ENCODE results near the gene PLEKHO1.

PLEKHO1 gene

DNA sequence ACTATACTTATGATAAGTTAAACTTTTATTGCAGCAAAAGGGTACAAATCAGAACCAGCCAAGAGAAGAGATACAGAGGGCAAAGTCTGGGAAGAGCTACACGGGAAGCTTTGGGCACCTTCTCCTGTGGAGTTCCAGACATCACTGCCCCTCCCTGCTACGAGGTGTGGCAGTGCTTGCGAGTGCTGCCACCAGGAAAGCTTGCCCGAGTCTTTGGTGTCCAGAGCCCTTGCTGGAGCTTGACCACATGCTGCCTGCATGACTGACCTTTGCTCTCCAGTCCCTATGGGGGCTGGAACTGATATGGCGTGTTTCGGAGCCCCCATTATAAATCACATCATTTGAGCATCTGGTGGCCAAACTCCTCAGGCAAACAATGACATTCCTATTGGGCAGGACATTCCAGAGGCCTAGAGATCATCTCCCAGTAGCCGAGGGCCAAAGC lies 23.4 kb downstream of the PLEKHO1 start:
- no peak overlapping the region for H3K4me3 ChIP-seq (ENCODE audit: control insufficient read depth, low read depth, low read length)
- DNase-seq (ENCODE audit: low read depth), result no peak
- TF ChIP-seq, protein P1, sequence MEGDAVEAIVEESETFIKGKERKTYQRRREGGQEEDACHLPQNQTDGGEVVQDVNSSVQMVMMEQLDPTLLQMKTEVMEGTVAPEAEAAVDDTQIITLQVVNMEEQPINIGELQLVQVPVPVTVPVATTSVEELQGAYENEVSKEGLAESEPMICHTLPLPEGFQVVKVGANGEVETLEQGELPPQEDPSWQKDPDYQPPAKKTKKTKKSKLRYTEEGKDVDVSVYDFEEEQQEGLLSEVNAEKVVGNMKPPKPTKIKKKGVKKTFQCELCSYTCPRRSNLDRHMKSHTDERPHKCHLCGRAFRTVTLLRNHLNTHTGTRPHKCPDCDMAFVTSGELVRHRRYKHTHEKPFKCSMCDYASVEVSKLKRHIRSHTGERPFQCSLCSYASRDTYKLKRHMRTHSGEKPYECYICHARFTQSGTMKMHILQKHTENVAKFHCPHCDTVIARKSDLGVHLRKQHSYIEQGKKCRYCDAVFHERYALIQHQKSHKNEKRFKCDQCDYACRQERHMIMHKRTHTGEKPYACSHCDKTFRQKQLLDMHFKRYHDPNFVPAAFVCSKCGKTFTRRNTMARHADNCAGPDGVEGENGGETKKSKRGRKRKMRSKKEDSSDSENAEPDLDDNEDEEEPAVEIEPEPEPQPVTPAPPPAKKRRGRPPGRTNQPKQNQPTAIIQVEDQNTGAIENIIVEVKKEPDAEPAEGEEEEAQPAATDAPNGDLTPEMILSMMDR (IDR thresholded peaks at IDR 0.05; ENCODE audit: control insufficient read depth, insufficient read depth, low read depth, low read length, missing control alignments), result no peak

DNA sequence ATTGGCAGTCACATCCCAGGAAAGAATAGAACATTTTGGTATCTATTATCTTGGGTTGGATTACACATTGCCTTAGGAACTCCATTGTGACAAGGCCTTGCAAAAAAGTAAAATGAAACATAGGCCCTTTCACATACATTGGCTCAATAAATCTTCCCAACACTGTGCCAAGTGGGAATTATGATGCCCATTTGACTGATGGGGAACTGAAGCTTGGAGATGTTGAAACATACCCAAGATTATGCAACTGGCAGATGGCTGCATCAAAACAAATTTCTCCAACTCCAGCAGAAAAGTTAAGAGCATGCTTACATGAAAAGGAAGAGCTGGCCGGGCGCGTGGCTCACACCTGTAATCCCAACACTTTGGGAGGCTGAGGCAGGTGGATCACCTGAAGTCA lies 26.9 kb downstream of the PLEKHO1 start:
- TF ChIP-seq, protein P1 (IDR thresholded peaks at IDR 0.05; ENCODE audit: control insufficient read depth, insufficient read depth, low read depth, low read length, missing control alignments), result no peak
- no peak overlapping the region for H3K4me3 ChIP-seq (ENCODE audit: control insufficient read depth, low read depth, low read length)
- no peak for DNase-seq (ENCODE audit: low read depth)

DNA sequence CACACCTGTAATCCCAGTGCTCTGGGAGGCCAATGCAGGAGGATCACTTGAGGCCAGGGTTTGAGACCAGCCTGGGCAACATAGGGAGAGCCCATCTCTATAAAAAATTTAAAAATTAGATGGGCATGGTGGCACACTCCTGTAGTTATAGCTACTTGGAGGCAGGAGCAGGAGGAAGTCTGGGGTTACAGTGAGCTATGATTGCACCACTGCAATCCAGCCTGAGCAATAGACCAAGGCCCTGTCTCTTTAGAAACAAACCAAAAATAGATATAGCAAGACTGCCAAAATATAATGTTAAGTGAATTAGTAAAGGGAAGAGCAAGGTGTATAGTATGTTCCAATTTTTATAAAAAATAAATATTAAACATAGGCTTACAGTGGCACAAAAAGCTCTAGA lies 28.8 kb downstream of the PLEKHO1 start:
- no peak for DNase-seq (ENCODE audit: low read depth)
- TF ChIP-seq, protein P1 (IDR thresholded peaks at IDR 0.05; ENCODE audit: control insufficient read depth, insufficient read depth, low read depth, low read length, missing control alignments), result no peak
- no peak overlapping the region for H3K4me3 ChIP-seq (ENCODE audit: control insufficient read depth, low read depth, low read length)

DNA sequence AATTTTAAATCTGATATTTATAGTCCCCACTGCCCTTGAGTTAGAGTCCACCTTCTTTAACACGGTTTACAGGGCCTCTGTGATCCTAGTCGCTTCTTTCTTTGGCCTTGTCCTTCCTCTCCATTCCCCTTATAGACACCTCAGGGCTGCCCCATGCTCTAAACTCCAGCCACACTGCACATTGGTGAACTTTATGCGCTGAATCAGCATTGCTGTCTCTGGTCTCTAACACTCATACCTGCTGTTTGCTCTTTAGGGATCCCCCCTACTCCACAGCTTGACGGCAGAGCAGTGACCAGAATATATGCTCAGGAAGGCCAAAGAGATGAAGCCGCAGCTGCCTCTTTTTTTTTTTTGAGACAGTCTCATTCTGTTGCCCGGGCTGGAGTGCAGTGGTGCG lies 30.2 kb downstream of the PLEKHO1 start:
- TF ChIP-seq, protein P1 (IDR thresholded peaks at IDR 0.05; ENCODE audit: control insufficient read depth, insufficient read depth, low read depth, low read length, missing control alignments), result no peak
- H3K4me3 ChIP-seq (ENCODE audit: control insufficient read depth, low read depth, low read length), result no peak overlapping the region
- DNase-seq (ENCODE audit: low read depth), result no peak

DNA sequence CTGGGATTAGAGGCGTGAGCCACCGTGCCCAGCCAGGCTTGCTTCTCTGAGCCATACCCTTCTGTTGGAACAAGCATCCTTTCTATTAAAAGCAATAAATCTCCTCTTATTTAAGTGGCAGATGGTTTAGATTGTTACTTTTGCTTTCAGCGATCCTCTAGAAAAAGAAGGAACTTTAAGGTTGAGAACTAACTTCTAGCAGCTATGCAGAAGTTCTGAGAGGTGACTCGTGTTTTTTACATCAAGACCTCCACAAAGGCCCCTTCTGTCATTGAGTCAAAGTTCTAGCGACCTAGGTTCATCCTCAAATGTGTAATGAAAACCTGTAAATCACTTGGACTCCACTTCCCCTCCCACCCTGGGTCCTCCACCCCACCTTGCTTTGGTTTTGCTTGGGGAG lies 30.8 kb downstream of the PLEKHO1 start:
- DNase-seq (ENCODE audit: low read depth), result no peak
- no peak overlapping the region for H3K4me3 ChIP-seq (ENCODE audit: control insufficient read depth, low read depth, low read length)
- TF ChIP-seq, protein P1 (IDR thresholded peaks at IDR 0.05; ENCODE audit: control insufficient read depth, insufficient read depth, low read depth, low read length, missing control alignments), result no peak

DNA sequence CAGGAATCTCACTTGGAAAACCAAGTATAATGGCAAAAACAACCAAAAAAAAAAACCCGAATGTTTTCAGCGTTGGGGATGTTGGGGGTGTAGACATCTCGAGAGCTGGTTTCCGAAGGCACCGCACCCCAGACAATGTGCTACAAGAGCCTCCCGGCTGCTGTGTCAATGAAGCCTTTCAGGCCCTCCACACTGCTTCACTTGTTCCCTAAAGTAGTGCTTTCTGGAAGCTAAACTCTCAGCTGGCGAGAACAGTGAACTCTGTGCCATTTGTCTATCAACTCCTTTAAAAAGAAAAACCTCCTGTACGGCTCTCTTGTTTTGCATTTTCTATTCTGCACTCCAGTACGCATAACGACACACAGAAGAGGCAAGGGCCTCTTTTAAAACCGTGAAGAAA lies 32.5 kb downstream of the PLEKHO1 start:
- H3K4me3 ChIP-seq (ENCODE audit: control insufficient read depth, low read depth, low read length), result no peak overlapping the region
- no peak for DNase-seq (ENCODE audit: low read depth)
- TF ChIP-seq, protein P1 (IDR thresholded peaks at IDR 0.05; ENCODE audit: control insufficient read depth, insufficient read depth, low read depth, low read length, missing control alignments), result no peak

DNA sequence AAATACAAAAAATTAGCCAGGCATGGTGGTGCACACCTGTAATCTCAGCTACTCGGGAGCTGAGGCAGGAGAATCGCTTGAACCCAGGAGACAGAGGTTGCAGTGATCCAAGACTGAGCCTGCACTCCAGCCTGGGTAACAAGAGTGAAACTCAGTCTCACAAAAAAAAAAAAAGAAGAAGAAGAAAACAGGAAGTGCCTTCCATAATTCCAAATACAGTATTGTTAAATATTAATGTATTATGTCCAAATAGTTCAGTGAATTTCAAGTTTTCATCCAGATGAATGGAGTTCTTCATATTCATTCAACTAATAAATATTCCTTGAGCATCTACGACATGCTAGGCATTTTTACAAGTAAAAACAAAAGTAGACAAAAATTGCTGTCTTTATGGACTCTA lies 33.3 kb downstream of the PLEKHO1 start:
- DNase-seq (ENCODE audit: low read depth), result no peak
- no peak overlapping the region for H3K4me3 ChIP-seq (ENCODE audit: control insufficient read depth, low read depth, low read length)
- TF ChIP-seq, protein P1 (IDR thresholded peaks at IDR 0.05; ENCODE audit: control insufficient read depth, insufficient read depth, low read depth, low read length, missing control alignments), result no peak
